Testis (tissue), 2 donors: ENCODE measurements around the gene RFC1.

ENCODE experiments used
- POLR2A ChIP-seq: fragments of 450-650 bp; IDR thresholded peaks from one replicate; pipeline ENCODE4 v1.6.1; 2017; ENCODE audit warnings: antibody characterized with exemption, mild to moderate bottlenecking, moderate library complexity
- TF ChIP-seq, protein P1 (sequence below), 3 experiments: fragments of 450-650 bp in 2 of 3; fragments of 200-600 bp in 1 of 3; sonication (generic) in 1 of 3; IDR thresholded peaks; one replicate each; pipeline ENCODE4 v1.5.1; 2016 to 2019; ENCODE audit warnings: antibody characterized with exemption in 3 of 3, mild to moderate bottlenecking in 2 of 3, moderate library complexity in 1 of 3

DNA sequence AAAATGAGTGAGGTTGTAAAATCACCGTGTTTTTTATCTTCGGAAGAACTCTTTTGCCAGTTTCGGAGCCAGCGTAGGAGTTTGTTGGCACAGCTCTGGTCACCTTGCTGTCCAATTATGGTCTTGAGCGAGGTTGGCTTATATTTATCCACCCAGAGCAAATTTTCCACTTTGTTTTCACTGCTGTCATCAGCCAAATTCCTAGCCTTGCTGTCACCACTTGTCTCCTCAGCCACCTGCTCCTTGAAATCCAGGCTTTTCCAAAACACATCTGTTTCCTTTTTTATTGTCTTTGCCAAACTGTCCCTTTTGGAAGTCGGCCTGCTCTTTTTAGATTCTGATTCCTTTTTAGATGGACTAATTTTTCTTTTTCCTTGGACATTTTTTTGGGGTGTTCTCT is 57.6 kb downstream of the RFC1 start:
- TF ChIP-seq, protein P1, sequence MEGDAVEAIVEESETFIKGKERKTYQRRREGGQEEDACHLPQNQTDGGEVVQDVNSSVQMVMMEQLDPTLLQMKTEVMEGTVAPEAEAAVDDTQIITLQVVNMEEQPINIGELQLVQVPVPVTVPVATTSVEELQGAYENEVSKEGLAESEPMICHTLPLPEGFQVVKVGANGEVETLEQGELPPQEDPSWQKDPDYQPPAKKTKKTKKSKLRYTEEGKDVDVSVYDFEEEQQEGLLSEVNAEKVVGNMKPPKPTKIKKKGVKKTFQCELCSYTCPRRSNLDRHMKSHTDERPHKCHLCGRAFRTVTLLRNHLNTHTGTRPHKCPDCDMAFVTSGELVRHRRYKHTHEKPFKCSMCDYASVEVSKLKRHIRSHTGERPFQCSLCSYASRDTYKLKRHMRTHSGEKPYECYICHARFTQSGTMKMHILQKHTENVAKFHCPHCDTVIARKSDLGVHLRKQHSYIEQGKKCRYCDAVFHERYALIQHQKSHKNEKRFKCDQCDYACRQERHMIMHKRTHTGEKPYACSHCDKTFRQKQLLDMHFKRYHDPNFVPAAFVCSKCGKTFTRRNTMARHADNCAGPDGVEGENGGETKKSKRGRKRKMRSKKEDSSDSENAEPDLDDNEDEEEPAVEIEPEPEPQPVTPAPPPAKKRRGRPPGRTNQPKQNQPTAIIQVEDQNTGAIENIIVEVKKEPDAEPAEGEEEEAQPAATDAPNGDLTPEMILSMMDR (IDR thresholded peaks at IDR 0.05): no peak
- no peak for TF ChIP-seq POLR2A
